ENCODE measurements around the gene CNIH3. TPM values are rescaled to one million over a fixed set of nuclear protein-coding genes. Genes with fewer than 3 reads are reported as not detected.

CNIH3 gene
- total RNA-seq, 4 donors from 2014 or later: 0.81 to 2.2 (median 1.4) TPM

- no peak for TF ChIP-seq EP300 (IDR thresholded peaks at IDR 0.05)
- TF ChIP-seq CTCF (IDR thresholded peaks at IDR 0.05): no peak
- no peak for TF ChIP-seq POLR2A (IDR thresholded peaks at IDR 0.05)
- no peak for TF ChIP-seq POLR2AphosphoS5 (IDR thresholded peaks at IDR 0.05)
- Histone ChIP-seq H3K9me3 (no peaks in the 10 kb centered on the region), H3K36me3 (no peaks in the 10 kb centered on the region), H3K27ac (no peak overlapping the region), H3K4me1 (peaks cover 0 to 5% (median 0%) of the 10 kb centered on the region in 3 donors), H3K27me3 (no peaks in the 10 kb centered on the region), H3K4me3 (no peak overlapping the region)
- ATAC-seq: no peak
- 58 to 74% methylated on average over 3 to 5 of the region's 5 CpGs for whole genome bisulfite sequencing, 2 donors (ENCODE audit: low coverage in 1 of 2)
Measured at GRCh38 chr1:224676551-224676950, 60.4 kb downstream of the CNIH3 start.

- H3K27me3 ChIP-seq: no peaks in the 10 kb centered on the region
- no peak overlapping the region for H3K27ac ChIP-seq
- H3K36me3 ChIP-seq: no peaks in the 10 kb centered on the region
- 85 to 88% methylated on average over 4 of the region's 4 CpGs for WGBS, 2 donors (ENCODE audit: low coverage in 1 of 2)
- H3K4me1 ChIP-seq: peaks cover 0 to 4% (median 0%) of the 10 kb centered on the region in 3 donors
- ATAC-seq: no peak
- H3K9me3 ChIP-seq: no peaks in the 10 kb centered on the region
- no peak overlapping the region for H3K4me3 ChIP-seq
- no peak for TF ChIP-seq CTCF (IDR thresholded peaks at IDR 0.05)
- no peak for TF ChIP-seq EP300 (IDR thresholded peaks at IDR 0.05)
- no peak for TF ChIP-seq POLR2AphosphoS5 (IDR thresholded peaks at IDR 0.05)
- TF ChIP-seq POLR2A (IDR thresholded peaks at IDR 0.05): no peak
Measured at GRCh38 chr1:224678168-224678567, 62.1 kb downstream of the CNIH3 start.

- H3K9me3 ChIP-seq: no peaks in the 10 kb centered on the region
- H3K27ac ChIP-seq: no peak overlapping the region
- H3K36me3 ChIP-seq: no peaks in the 10 kb centered on the region
- H3K4me3 ChIP-seq: no peak overlapping the region
- WGBS, 2 donors (ENCODE audit: low coverage in 1 of 2): 87 to 90% methylated on average over 2 of the region's 2 CpGs
- no peaks in the 10 kb centered on the region for H3K27me3 ChIP-seq
- no peaks in the 10 kb centered on the region for H3K4me1 ChIP-seq
- ATAC-seq: no peak
- no peak for TF ChIP-seq EP300 (IDR thresholded peaks at IDR 0.05)
- no peak for TF ChIP-seq POLR2AphosphoS5 (IDR thresholded peaks at IDR 0.05)
- no peak for TF ChIP-seq CTCF (IDR thresholded peaks at IDR 0.05)
- no peak for TF ChIP-seq POLR2A (IDR thresholded peaks at IDR 0.05)
Measured at GRCh38 chr1:224679606-224680005, 63.5 kb downstream of the CNIH3 start.

GRCh38 chr1:224681816-224682215 is 65.7 kb downstream of the CNIH3 start:
- Histone ChIP-seq H3K27ac (no peak overlapping the region), H3K36me3 (no peaks in the 10 kb centered on the region), H3K4me3 (no peak overlapping the region), H3K4me1 (no peaks in the 10 kb centered on the region), H3K9me3 (no peaks in the 10 kb centered on the region), H3K27me3 (no peaks in the 10 kb centered on the region)
- no peak for TF ChIP-seq POLR2A (IDR thresholded peaks at IDR 0.05)
- TF ChIP-seq POLR2AphosphoS5 (IDR thresholded peaks at IDR 0.05): no peak
- no peak for TF ChIP-seq CTCF (IDR thresholded peaks at IDR 0.05)
- TF ChIP-seq EP300 (IDR thresholded peaks at IDR 0.05): no peak
- ATAC-seq: no peak
- 77 to 94% methylated on average over 2 to 5 of the region's 6 CpGs for WGBS, 2 donors (ENCODE audit: low coverage in 1 of 2)

- Histone ChIP-seq H3K4me1 (no peaks in the 10 kb centered on the region), H3K4me3 (no peak overlapping the region), H3K9me3 (no peaks in the 10 kb centered on the region), H3K27me3 (no peaks in the 10 kb centered on the region), H3K36me3 (no peaks in the 10 kb centered on the region), H3K27ac (no peak overlapping the region)
- no peak for ATAC-seq
- WGBS, 2 donors (ENCODE audit: low coverage in 1 of 2): 80 to 100% methylated on average over 1 to 8 of the region's 8 CpGs
- TF ChIP-seq POLR2AphosphoS5 (IDR thresholded peaks at IDR 0.05) (no peak), POLR2A (IDR thresholded peaks at IDR 0.05) (no peak)
Measured at GRCh38 chr1:224683936-224684335, 67.8 kb downstream of the CNIH3 start.
